HepG2 (cell line): Measurements from ENCODE around the gene PSRC1. TPM values are rescaled to one million over a fixed set of nuclear protein-coding genes. Genes with fewer than 3 reads are reported as not detected.
A peak's percentile ranks its signal among the peaks of the same experiment; 100 is the strongest.

ENCODE experiments used
- CREB3 ChIP-seq: sonication (generic); formaldehyde crosslinking; IDR thresholded peaks from 2 replicates; pipeline ENCODE4 v1.5.0; 2020; ENCODE audit warnings: missing genetic modification reagents
- FLYWCH1 ChIP-seq: sonication (generic); formaldehyde crosslinking; IDR thresholded peaks from 2 replicates; pipeline ENCODE4 v1.8.1; 2023; ENCODE audit warnings: mild to moderate bottlenecking, missing genetic modification reagents
- HIVEP1 ChIP-seq: sonication (generic); formaldehyde crosslinking; IDR thresholded peaks from 2 replicates; pipeline ENCODE4 v1.4.0; 2020; ENCODE audit warnings: mild to moderate bottlenecking, missing genetic modification reagents
- PHF21A ChIP-seq: sonication (generic); formaldehyde crosslinking; IDR thresholded peaks from 2 replicates; pipeline ENCODE4 v1.5.0; 2020; ENCODE audit warnings: mild to moderate bottlenecking, missing genetic modification reagents
- SIN3B ChIP-seq: fragments of 150-350 bp; IDR thresholded peaks from 2 replicates; pipeline ENCODE4 v1.6.1; 2014; ENCODE audit warnings: low read length
- ZFYVE20 ChIP-seq: sonication (generic); formaldehyde crosslinking; IDR thresholded peaks from 2 replicates; pipeline ENCODE4 v1.8.0; 2023; ENCODE audit warnings: low read depth, mild to moderate bottlenecking, moderate library complexity, missing genetic modification reagents, borderline replicate concordance
- ZNF253 ChIP-seq: sonication (generic); formaldehyde crosslinking; IDR thresholded peaks from 2 replicates; pipeline ENCODE4 v1.8.0; 2022; ENCODE audit warnings: mild to moderate bottlenecking, missing genetic modification reagents, borderline replicate concordance
- ZNF318 ChIP-seq: sonication (generic); formaldehyde crosslinking; IDR thresholded peaks from 2 replicates; pipeline ENCODE4 v1.4.0; 2020; ENCODE audit warnings: mild to moderate bottlenecking, missing genetic modification reagents
- ZNF335 ChIP-seq: sonication (generic); formaldehyde crosslinking; IDR thresholded peaks from 2 replicates; pipeline ENCODE4 v1.4.0; 2020; ENCODE audit warnings: missing genetic modification reagents
- ZNF367 ChIP-seq: sonication (generic); formaldehyde crosslinking; IDR thresholded peaks from 2 replicates; pipeline ENCODE4 v1.4.0; 2020; ENCODE audit warnings: missing genetic modification reagents, borderline replicate concordance
- ZNF460 ChIP-seq: sonication (generic); formaldehyde crosslinking; IDR thresholded peaks from 2 replicates; pipeline ENCODE4 v1.5.1; 2020; ENCODE audit warnings: missing genetic modification reagents, mild to moderate bottlenecking, borderline replicate concordance
- ZNF503 ChIP-seq: sonication (generic); formaldehyde crosslinking; IDR thresholded peaks from 2 replicates; pipeline ENCODE4 v1.4.0; 2020; ENCODE audit warnings: missing genetic modification reagents
- ZNF687 ChIP-seq: sonication (generic); formaldehyde crosslinking; IDR thresholded peaks from 2 replicates; pipeline ENCODE4 v1.5.1; 2020; ENCODE audit warnings: mild to moderate bottlenecking, missing genetic modification reagents, moderate library complexity
- polyA plus RNA-seq, 8 experiments: library from polyadenylated mRNA; depleted of rRNA in 3 of 8; stranded (reverse) in 7 of 8; unstranded in 1 of 8; fragments of >200 nt; fragmentation: Illumina TruSeq in 4 of 8; extraction: Trizol in 4 of 8; gene quantifications; 2 replicates each; pipeline versions ENCODE4 v1.2.1 to v1.2.3, GENCODE V29; 2011 to 2016; ENCODE audit warnings: low read depth in 4 of 8, missing spikeins in 1 of 8, mixed read lengths in 1 of 8; ENCODE audit not compliant: insufficient read depth in 1 of 8
- total RNA-seq, 5 experiments: library from RNA; depleted of rRNA; stranded (reverse); fragments of >200 nt; fragmentation: Illumina TruSeq; extraction: Trizol; gene quantifications; 2 replicates each; pipeline ENCODE4 v1.2.3, GENCODE V29; 2016; ENCODE audit warnings: low read depth in 1 of 5

The PSRC1 gene
- total and polyA plus RNA-seq, 2 of the 13 experiments (the other 11 are each of a cell fraction or from before 2014, with no cell fraction given), result 28.6 to 30.3 TPM

- peak; percentile 95 for TF ChIP-seq ZNF687 (CRISPR knock-in tag)
- no peak for TF ChIP-seq ZNF503 (CRISPR knock-in tag)
- no peak for TF ChIP-seq FLYWCH1
- TF ChIP-seq PHF21A, result no peak
- TF ChIP-seq SIN3B, result no peak
- no peak for TF ChIP-seq ZNF460 (CRISPR knock-in tag)
- 0 out of 2 replicates have a peak, but pooled peaks have one; percentile 52 for TF ChIP-seq HIVEP1 (CRISPR knock-in tag)
- TF ChIP-seq ZNF367 (CRISPR knock-in tag), result no peak
- TF ChIP-seq ZFYVE20 (CRISPR knock-in tag), result no peak
- peak; percentile 66; the same call in 1 of the 2 replicates for TF ChIP-seq ZNF335 (CRISPR knock-in tag)
- TF ChIP-seq ZNF253 (CRISPR knock-in tag), result no peak
- TF ChIP-seq CREB3 (CRISPR knock-in tag), result no peak
- TF ChIP-seq ZNF318, result no peak
Measured at GRCh38 chr1:109277434-109278204, 5.3 kb downstream of the PSRC1 start (continued).
